Activated CD8-positive, alpha-beta T cell treated with anti-CD3 and anti-CD28 coated beads, Interleukin-2, amount 10 ng/mL, durations not matched to agents 7 days and 5 days (primary cell): ENCODE results near the gene NUDT1. TPM values are rescaled to one million over a fixed set of nuclear protein-coding genes. Genes with fewer than 3 reads are reported as not detected.

Experiments used
- ATAC-seq: fragments of 150-1000 bp; cut with Tn5 transposase; one replicate; pipeline ENCODE4 v1.10.0; 2021; ENCODE audit warnings: moderate library complexity
- CTCF ChIA-PET: fragments of 350-600 bp; sonication (Branson Sonifier 250); formaldehyde crosslinking; loops from one replicate; lab custom pipeline; 2021; ENCODE audit warnings: antibody characterized with exemption; lab: Charles Lee
- POLR2A ChIA-PET: fragments of 350-600 bp; sonication (Branson Sonifier 250); formaldehyde crosslinking; loops from one replicate; lab custom pipeline; 2021; ENCODE audit warnings: antibody characterized with exemption; lab: Charles Lee
- DNase-seq: peaks from one replicate; pipeline ENCODE4 v3.0.0-alpha.2; 2020
- H3K27ac Mint-ChIP-seq: one replicate; pipeline ENCODE4 v1.8.0; 2021; ENCODE audit warnings: mild to moderate bottlenecking, mixed read lengths
- H3K27me3 Mint-ChIP-seq: one replicate; pipeline ENCODE4 v1.8.0; 2021; ENCODE audit warnings: low read depth, mixed read lengths
- H3K36me3 Mint-ChIP-seq: one replicate; pipeline ENCODE4 v1.8.0; 2021; ENCODE audit warnings: low read depth, mixed read lengths
- H3K4me1 Mint-ChIP-seq: one replicate; pipeline ENCODE4 v1.8.0; 2021; ENCODE audit warnings: low read depth, mixed read lengths
- H3K4me3 Mint-ChIP-seq: one replicate; pipeline ENCODE4 v1.8.0; 2021; ENCODE audit warnings: mild to moderate bottlenecking, mixed read lengths
- H3K9me3 Mint-ChIP-seq: one replicate; pipeline ENCODE4 v1.8.0; 2022; ENCODE audit warnings: mixed read lengths; ENCODE audit not compliant: insufficient read depth
- total RNA-seq, 2 experiments: library from RNA; stranded (reverse); gene quantifications; one replicate each; pipeline ENCODE4 v1.2.3, GENCODE V29; 2021

NUDT1 gene
- total RNA-seq, 2 experiments from 2014 or later, result 126 to 130 TPM

DNA sequence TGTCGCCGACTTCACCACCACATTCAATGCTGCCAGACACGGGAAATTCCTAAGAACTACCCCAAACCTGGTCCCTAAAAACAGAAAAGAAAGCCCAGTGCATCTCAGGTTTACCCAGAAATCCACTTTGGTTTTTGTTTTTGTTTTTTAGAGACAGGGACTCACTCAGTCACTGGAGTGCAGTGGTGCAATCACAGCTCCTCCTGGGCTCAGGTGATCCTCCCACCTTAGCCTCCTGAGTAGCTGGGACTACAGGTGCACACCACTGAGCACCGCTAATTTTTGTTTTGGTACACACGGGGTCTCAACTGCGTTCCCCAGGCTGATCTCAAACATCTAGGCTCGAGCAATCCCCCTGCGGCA, 32.1 kb upstream of the NUDT1 start:
- H3K4me3 Mint-ChIP-seq, result no peak overlapping the region
- ATAC-seq, result no peak
- H3K27ac Mint-ChIP-seq, result peak overlapping the region; percentile 7
- CTCF ChIA-PET, result interaction anchor here (0.8 to 1.4 kb wide), 6 partner anchors 29 to 631 kb away, joined by 3 to 5 read pairs (median 3); no protein-coding TSS in a partner anchor
- peaks cover 37% of the 10 kb centered on the region for H3K36me3 Mint-ChIP-seq
- DNase-seq, result no peak
- no peaks in the 10 kb centered on the region for H3K9me3 Mint-ChIP-seq
- POLR2A ChIA-PET, result interaction anchor here (0.6 kb wide), 1 partner anchor 115 kb away, joined by 4 read pairs; no protein-coding TSS in a partner anchor
- H3K27me3 Mint-ChIP-seq, result no peaks in the 10 kb centered on the region
- peaks cover 10% of the 10 kb centered on the region for H3K4me1 Mint-ChIP-seq

DNA sequence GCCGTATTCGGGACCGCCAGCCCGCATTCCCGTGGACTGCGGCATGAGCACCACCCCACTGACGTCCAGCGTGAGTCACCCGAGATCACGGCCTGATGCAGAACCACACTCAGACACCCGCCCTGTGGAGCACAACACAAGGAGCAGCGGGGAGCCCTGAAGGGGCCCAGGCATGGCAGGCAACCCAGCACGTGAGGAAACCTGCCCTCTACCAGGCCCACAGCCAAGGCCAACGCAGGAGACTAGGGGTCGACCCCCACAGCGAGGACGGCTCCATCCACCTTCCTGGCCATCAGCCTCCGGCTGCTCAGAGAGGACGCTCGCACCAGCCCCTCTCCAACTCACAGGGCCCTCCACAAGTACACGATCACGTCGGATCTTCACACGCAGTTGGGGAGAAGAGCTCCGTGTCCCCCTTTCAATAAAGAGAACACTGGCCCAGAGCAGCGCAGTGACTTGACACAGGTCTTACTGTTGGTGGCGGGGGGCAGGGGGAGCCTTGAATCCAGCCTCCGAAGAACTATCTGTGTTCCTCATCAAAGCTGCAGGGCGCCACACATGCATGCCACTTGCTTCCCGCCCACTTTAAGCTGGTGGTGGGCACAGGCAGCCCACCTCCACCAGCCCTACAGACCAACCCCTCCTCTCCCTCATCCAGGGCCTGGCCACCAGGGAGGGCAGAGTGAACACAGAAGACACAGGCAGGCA, 31.3 kb upstream of the NUDT1 start:
- peaks cover 16% of the 10 kb centered on the region for H3K4me1 Mint-ChIP-seq
- no peaks in the 10 kb centered on the region for H3K27me3 Mint-ChIP-seq
- ATAC-seq (no peak), DNase-seq (no peak)
- H3K27ac Mint-ChIP-seq, result no peak overlapping the region
- H3K9me3 Mint-ChIP-seq, result no peaks in the 10 kb centered on the region
- ChIA-PET POLR2A (no interaction called here), CTCF (interaction anchor here (1.1 kb wide), 1 partner anchor 126 kb away, joined by 3 read pairs; no protein-coding TSS in a partner anchor)
- no peak overlapping the region for H3K4me3 Mint-ChIP-seq
- peaks cover 42% of the 10 kb centered on the region for H3K36me3 Mint-ChIP-seq

DNA sequence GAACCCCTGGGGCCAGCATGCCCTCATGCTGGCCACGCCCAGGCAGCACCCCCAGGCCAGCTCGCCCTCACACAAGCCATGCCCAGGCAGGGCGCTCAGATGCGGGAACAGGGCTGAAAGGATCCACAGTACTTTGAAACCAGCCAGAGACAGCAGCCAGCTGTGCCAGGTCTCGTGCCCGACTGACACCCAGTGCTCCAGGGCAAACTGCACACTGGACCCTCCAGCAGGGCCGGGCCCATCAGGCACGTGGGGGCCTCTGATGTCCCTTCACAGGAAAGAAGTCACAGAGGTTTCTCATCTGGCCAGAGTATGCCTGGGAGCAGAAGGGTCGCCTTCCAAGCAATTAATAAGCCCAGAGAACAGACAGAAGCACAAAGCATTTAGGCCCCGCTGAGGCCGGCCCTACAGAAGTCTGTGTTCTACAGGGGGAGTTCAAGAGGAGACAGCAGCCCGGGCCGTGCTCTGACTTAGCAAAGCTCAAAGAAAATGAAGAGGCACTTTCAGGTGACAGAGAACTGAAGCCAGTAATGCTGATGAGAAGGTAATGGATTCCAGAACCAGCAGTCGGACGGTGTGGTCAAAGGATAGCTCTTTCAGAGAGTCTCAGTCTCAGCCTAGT, 30.7 kb upstream of the NUDT1 start:
- H3K4me3 Mint-ChIP-seq, result no peak overlapping the region
- ATAC-seq (no peak), DNase-seq (no peak)
- CTCF ChIA-PET, result no interaction called here
- no peaks in the 10 kb centered on the region for H3K9me3 Mint-ChIP-seq
- H3K27ac Mint-ChIP-seq, result no peak overlapping the region
- H3K27me3 Mint-ChIP-seq, result no peaks in the 10 kb centered on the region
- POLR2A ChIA-PET, result no interaction called here
- H3K4me1 Mint-ChIP-seq, result peaks cover 17% of the 10 kb centered on the region
- H3K36me3 Mint-ChIP-seq, result peaks cover 44% of the 10 kb centered on the region

DNA sequence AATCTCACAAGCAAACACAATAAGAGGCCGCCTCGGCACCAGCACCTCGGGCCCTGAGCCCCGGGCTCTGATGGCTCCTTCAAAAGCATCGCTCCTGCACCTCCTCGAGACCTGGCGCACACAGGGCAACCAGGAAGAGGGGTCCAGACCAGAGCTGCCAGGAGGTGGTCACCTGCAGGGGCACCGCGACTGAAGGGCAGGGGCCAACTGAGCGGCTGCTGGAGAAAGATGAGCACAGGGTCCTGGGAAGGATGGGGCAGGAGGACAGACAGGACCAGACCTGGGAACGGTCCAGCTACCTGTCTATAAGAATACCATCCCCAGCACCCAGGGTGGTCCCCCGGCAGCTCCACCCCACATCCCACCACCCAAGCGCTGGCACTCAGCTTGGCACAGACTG, 30.1 kb upstream of the NUDT1 start:
- H3K27me3 Mint-ChIP-seq, result no peaks in the 10 kb centered on the region
- no peak overlapping the region for H3K4me3 Mint-ChIP-seq
- no peak overlapping the region for H3K27ac Mint-ChIP-seq
- CTCF ChIA-PET, result no interaction called here
- ATAC-seq (no peak), DNase-seq (no peak)
- no peaks in the 10 kb centered on the region for H3K9me3 Mint-ChIP-seq
- peaks cover 43% of the 10 kb centered on the region for H3K36me3 Mint-ChIP-seq
- POLR2A ChIA-PET, result no interaction called here
- H3K4me1 Mint-ChIP-seq, result peaks cover 17% of the 10 kb centered on the region

DNA sequence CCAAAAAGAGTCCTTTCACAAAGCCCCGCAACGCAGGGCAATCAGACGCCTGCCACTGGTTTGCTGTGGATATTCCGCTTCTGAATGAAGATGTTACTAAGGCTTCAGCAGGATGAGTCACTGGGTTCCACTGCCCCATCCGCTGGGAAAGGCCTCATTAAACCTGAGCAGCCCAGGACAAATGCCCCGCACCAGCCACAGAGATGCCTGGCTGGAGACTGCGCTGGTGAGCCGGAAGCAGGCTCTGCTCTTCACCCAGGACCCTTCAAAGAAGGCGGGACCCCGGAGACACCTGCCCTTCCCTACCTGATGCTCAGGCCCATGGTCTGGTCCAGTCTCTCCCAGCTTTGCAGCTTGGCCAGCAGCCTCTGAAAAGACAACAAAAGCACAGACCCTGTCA, 29.1 kb upstream of the NUDT1 start:
- H3K27ac Mint-ChIP-seq, result no peak overlapping the region

DNA sequence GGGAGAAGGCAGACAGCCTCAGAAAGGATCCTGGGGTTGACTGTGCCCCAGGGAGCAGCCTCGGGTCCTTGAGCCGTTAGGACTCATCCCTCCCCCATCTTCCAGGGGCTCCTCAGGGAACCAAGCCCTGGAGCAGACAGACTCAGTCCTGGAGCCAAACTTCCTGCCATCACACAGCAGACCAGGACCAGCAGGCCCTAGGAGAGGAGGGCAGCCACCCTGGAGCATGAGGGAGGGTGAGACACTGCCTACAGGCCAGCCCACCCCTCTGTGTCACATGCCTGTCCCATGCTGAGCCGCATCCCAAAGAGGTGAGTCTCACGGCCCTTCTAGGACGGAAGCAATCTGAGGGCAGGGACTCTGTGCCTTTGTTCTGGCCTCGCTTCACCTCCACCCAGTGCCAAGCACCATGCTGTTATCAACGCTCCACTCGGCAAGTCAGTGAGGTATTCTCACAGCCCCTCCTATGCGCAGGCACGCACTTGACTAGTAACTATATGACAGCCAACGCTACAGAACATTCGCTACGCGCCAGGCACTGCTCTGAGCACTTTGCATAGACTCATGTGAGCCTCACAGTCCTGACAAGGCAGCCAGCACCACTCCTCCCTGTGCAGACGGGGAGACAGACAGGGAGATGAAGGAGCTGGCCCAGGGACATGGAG, 28.3 kb upstream of the NUDT1 start:
- peak overlapping the region; percentile 72 for H3K27ac Mint-ChIP-seq
- peaks cover 44% of the 10 kb centered on the region for H3K36me3 Mint-ChIP-seq
- no peak overlapping the region for H3K4me3 Mint-ChIP-seq
- peaks cover 17% of the 10 kb centered on the region for H3K4me1 Mint-ChIP-seq
- DNase-seq (no peak), ATAC-seq (no peak)
- ChIA-PET CTCF (no interaction called here), POLR2A (interaction anchor here (0.6 to 0.7 kb wide), 2 partner anchors 59 to 69 kb away, joined by 3 to 6 read pairs; no protein-coding TSS in a partner anchor)
- no peaks in the 10 kb centered on the region for H3K9me3 Mint-ChIP-seq
- no peaks in the 10 kb centered on the region for H3K27me3 Mint-ChIP-seq

More for the DNA sequence above, 29.1 kb upstream of the NUDT1 start:
- POLR2A ChIA-PET, result no interaction called here
- Mint-ChIP-seq H3K9me3 (no peaks in the 10 kb centered on the region), H3K27me3 (no peaks in the 10 kb centered on the region), H3K4me3 (no peak overlapping the region), H3K36me3 (peaks cover 43% of the 10 kb centered on the region), H3K4me1 (peaks cover 17% of the 10 kb centered on the region)
- ATAC-seq (no peak), DNase-seq (no peak)
- CTCF ChIA-PET, result no interaction called here

DNA sequence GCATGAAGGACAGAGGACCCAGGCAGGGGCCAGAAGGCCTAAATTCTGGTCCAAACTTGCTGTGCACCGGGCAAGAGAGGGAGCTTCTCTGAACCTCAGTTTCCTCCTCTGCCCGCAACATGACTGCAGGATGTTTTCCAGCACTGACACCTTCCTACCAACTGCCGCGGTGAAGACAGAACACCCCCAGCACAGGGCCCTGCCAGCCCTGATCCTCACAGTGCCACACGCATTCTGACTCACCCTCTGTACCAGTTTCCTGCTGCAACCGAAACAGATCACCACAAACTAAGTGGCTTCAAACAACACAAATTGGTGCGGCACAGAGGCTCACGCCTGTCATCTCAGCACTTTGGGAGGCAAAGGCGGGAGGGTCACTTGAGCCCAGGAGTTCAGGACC, 27.4 kb upstream of the NUDT1 start:
- Mint-ChIP-seq H3K27me3 (no peaks in the 10 kb centered on the region), H3K4me3 (no peak overlapping the region), H3K4me1 (peaks cover 17% of the 10 kb centered on the region), H3K9me3 (no peaks in the 10 kb centered on the region), H3K36me3 (peaks cover 40% of the 10 kb centered on the region), H3K27ac (peak overlapping the region; percentile 65)
- CTCF ChIA-PET, result no interaction called here
- POLR2A ChIA-PET, result interaction anchor here (0.7 kb wide), 1 partner anchor 70 kb away, joined by 3 read pairs; no protein-coding TSS in a partner anchor
- ATAC-seq (no peak), DNase-seq (peak; percentile 27)

DNA sequence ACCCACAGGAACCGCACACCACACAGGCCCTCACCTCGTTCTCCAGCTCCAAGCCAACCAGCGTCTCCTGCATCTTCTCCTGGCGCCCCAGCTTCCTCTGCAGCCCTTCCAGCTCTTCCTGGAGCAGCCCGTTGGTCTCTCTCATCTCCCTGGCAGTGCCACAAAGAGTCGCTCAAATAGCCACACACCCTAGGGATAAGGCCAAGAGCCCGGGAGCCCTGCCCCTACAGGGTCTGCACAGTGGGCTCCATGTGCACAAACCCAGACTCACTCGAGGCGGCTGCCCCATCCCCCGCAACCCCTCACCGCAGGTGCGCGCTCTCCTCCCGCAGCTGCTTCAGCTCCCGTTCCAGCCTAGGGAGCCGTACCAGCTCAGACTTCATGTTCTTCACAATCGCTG, 26.2 kb upstream of the NUDT1 start:
- ChIA-PET CTCF (interaction anchor here (1.4 kb wide), 1 partner anchor 132 kb away, joined by 3 read pairs; no protein-coding TSS in a partner anchor), POLR2A (no interaction called here)
- peaks cover 40% of the 10 kb centered on the region for H3K36me3 Mint-ChIP-seq
- H3K27ac Mint-ChIP-seq, result no peak overlapping the region
- no peaks in the 10 kb centered on the region for H3K9me3 Mint-ChIP-seq
- H3K4me1 Mint-ChIP-seq, result peaks cover 17% of the 10 kb centered on the region
- DNase-seq (no peak), ATAC-seq (no peak)
- no peak overlapping the region for H3K4me3 Mint-ChIP-seq
- H3K27me3 Mint-ChIP-seq, result no peaks in the 10 kb centered on the region

DNA sequence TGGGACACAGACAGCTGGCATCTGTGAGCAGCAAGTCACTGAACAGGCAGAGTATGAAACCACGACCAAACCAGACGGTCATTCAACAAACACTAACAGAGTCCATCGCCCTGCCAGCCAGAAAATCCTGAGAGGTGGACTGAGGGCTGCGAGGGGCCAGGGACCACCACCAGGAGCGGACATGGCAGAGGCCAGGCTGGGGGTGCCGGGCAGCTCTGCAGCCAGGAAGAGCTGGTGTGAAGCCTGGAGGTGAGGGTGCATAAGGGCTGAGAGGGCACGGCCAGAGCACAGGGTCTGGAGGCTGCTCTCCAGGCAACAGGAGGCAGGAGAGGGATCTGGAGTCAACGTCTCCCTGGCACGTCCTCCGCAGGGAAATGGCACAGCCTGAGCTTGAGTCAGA, 24.8 kb upstream of the NUDT1 start:
- peaks cover 17% of the 10 kb centered on the region for H3K4me1 Mint-ChIP-seq
- no peak for DNase-seq
- ChIA-PET CTCF (interaction anchor here (1.4 kb wide), 1 partner anchor 130 kb away, joined by 3 read pairs; no protein-coding TSS in a partner anchor), POLR2A (interaction anchor here (0.6 kb wide), 1 partner anchor 617 kb away, joined by 4 read pairs; no protein-coding TSS in a partner anchor)
- H3K4me3 Mint-ChIP-seq, result no peak overlapping the region
- no peak overlapping the region for H3K27ac Mint-ChIP-seq
- H3K9me3 Mint-ChIP-seq, result no peaks in the 10 kb centered on the region
- no peak for ATAC-seq
- peaks cover 42% of the 10 kb centered on the region for H3K36me3 Mint-ChIP-seq
- no peaks in the 10 kb centered on the region for H3K27me3 Mint-ChIP-seq

DNA sequence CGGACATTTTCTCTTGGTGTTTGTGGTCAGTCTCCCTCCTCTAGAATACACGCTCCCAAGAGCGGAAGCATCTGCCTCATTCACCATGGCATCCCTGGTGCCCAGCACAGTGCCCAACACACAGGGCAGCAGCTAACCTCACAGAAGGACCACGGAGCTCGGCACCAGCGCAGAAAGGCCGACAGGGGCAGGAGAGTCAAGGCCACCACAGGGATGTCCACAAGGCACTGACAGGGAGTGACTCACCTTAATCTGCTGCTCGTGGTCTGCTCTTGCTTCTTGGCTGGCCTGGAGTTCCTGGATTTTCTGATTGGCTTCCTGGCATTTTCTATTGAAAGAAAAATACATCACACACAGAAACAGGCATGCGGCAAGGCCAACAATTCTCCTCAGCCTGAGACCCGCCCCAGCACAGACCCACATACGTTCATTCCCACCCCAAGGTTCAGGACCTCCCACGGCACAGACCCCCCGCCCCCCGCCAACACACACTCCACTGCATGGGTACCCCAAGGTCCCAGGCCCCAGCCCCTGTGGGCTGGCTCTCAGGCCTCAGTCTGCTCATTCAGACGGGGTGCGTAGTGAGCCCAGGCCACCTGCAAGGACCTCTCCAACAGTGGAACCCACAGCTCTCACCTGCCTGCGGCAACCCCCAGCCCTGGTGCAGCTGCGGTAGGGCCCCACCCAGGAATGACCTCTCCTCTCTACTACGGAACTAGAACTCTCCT, 24.1 kb upstream of the NUDT1 start:
- Mint-ChIP-seq H3K27me3 (no peaks in the 10 kb centered on the region), H3K4me3 (no peak overlapping the region), H3K4me1 (peaks cover 17% of the 10 kb centered on the region), H3K36me3 (peaks cover 35% of the 10 kb centered on the region), H3K9me3 (no peaks in the 10 kb centered on the region), H3K27ac (no peak overlapping the region)
- POLR2A ChIA-PET, result no interaction called here
- CTCF ChIA-PET, result no interaction called here
- DNase-seq (no peak), ATAC-seq (no peak)

DNA sequence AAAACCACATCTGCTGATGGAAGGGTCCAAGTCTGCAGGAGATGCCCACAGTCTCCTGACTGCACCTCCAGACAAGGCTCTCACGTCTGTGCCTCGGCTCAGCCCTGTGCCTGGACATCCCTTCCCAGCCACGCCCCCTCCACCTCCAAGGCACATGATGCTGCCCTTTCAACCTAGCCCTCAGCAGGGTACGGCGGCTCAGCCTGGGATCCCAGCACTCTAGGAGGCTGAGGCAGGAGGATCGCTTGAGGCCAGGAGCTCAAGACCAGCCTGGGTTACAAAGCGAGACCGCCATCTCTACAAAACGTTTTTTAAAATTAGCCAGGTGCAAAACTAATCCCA, 23.6 kb upstream of the NUDT1 start:
- Mint-ChIP-seq H3K4me3 (no peak overlapping the region), H3K36me3 (peaks cover 33% of the 10 kb centered on the region), H3K27me3 (no peaks in the 10 kb centered on the region), H3K27ac (no peak overlapping the region), H3K4me1 (peaks cover 17% of the 10 kb centered on the region), H3K9me3 (no peaks in the 10 kb centered on the region)
- ATAC-seq, result no peak
- no peak for DNase-seq
- CTCF ChIA-PET, result no interaction called here
- POLR2A ChIA-PET, result no interaction called here
